Activated CD4-positive, alpha-beta T cell treated with anti-CD3 and anti-CD28 coated beads, Interleukin-2, amount 10 ng/mL, durations not matched to agents 7 days and 5 days (primary cell): ENCODE results near the gene TWF2. TPM values are rescaled to one million over a fixed set of nuclear protein-coding genes. Genes with fewer than 3 reads are reported as not detected.
A peak's percentile ranks its signal among the peaks of the same experiment; 100 is the strongest.

Experiments used
- CTCF ChIA-PET: fragments of 350-600 bp; sonication (Branson Sonifier 250); formaldehyde crosslinking; loops from one replicate; lab custom pipeline; 2021; ENCODE audit warnings: antibody characterized with exemption; lab: Charles Lee
- POLR2A ChIA-PET: fragments of 350-600 bp; sonication (Branson Sonifier 250); formaldehyde crosslinking; loops from one replicate; lab custom pipeline; 2021; ENCODE audit warnings: antibody characterized with exemption; lab: Charles Lee
- DNase-seq: peaks from one replicate; pipeline ENCODE4 v3.0.0-alpha.2; 2020
- H3K27ac Mint-ChIP-seq: one replicate; pipeline ENCODE4 v1.8.0; 2021; ENCODE audit warnings: mild to moderate bottlenecking, moderate library complexity, mixed read lengths
- H3K27me3 Mint-ChIP-seq: one replicate; pipeline ENCODE4 v1.8.0; 2021; ENCODE audit warnings: mixed read lengths
- H3K36me3 Mint-ChIP-seq: one replicate; pipeline ENCODE4 v1.8.0; 2021; ENCODE audit warnings: low read depth, mixed read lengths
- H3K4me1 Mint-ChIP-seq: one replicate; pipeline ENCODE4 v1.8.0; 2021; ENCODE audit warnings: mixed read lengths
- H3K4me3 Mint-ChIP-seq: one replicate; pipeline ENCODE4 v1.8.0; 2021; ENCODE audit warnings: mild to moderate bottlenecking, moderate library complexity, mixed read lengths
- H3K9me3 Mint-ChIP-seq: one replicate; pipeline ENCODE4 v1.8.0; 2021; ENCODE audit warnings: mixed read lengths
- total RNA-seq, 2 experiments: library from RNA; stranded (reverse); gene quantifications; one replicate each; pipeline ENCODE4 v1.2.3, GENCODE V29; 2021

Gene TWF2
- total RNA-seq, 2 experiments from 2014 or later, result 117 to 119 TPM

- ChIA-PET CTCF (interaction anchor here (0.6 to 2.1 kb wide), 8 partner anchors 13 to 36 kb away, joined by 3 to 7 read pairs (median 4); no protein-coding TSS in a partner anchor), POLR2A (interaction anchor here (1.2 kb wide), 1 partner anchor 32 kb away, joined by 4 read pairs; no protein-coding TSS in a partner anchor)
- Mint-ChIP-seq H3K4me3 (peak within 1 kb of the TSS; percentile 86), H3K9me3 (no peaks in the 10 kb centered on the region), H3K27me3 (no peaks in the 10 kb centered on the region), H3K36me3 (peaks cover 60% of the 10 kb centered on the region), H3K4me1 (peaks cover 84% of the 10 kb centered on the region), H3K27ac (peak within 1 kb of the TSS; percentile 93)
- DNase-seq, result peak; percentile 63
These were observed 6.6 kb upstream of the TWF2 start, which contains the start of gene PPM1M for GRCh38 chr3:52245322-52246263. TSS of gene PPM1M (plus strand) at chr3:52245759. CDS start at chr3:52245825, 66 bp downstream.

- H3K4me3 Mint-ChIP-seq, result peak overlapping the region; percentile 77
- peaks cover 51% of the 10 kb centered on the region for H3K36me3 Mint-ChIP-seq
- no peaks in the 10 kb centered on the region for H3K9me3 Mint-ChIP-seq
- H3K27ac Mint-ChIP-seq, result peak overlapping the region; percentile 91
- H3K27me3 Mint-ChIP-seq, result no peaks in the 10 kb centered on the region
- H3K4me1 Mint-ChIP-seq, result peaks cover 79% of the 10 kb centered on the region
- no peak for DNase-seq
- ChIA-PET POLR2A (interaction anchor here (1.2 to 1.4 kb wide), 2 partner anchors 10 to 33 kb away, joined by 4 read pairs; no protein-coding TSS in a partner anchor), CTCF (interaction anchor here (1.1 to 3.4 kb wide), 5 partner anchors 9 to 128 kb away, joined by 3 to 17 read pairs (median 3); no protein-coding TSS in a partner anchor)
These were observed 5.1 kb upstream of the TWF2 start for GRCh38 chr3:52243791-52244628.

GRCh38 chr3:52242039-52242438 is 3.1 kb upstream of the TWF2 start:
- no peak for DNase-seq
- POLR2A ChIA-PET, result no interaction called here
- Mint-ChIP-seq H3K27ac (peak overlapping the region; percentile 34), H3K27me3 (no peaks in the 10 kb centered on the region), H3K36me3 (peaks cover 38% of the 10 kb centered on the region), H3K4me1 (peaks cover 71% of the 10 kb centered on the region), H3K4me3 (no peak overlapping the region), H3K9me3 (no peaks in the 10 kb centered on the region)
- CTCF ChIA-PET, result interaction anchor here (0.5 to 9.6 kb wide), 5 partner anchors 10 to 55 kb away, joined by 3 to 84 read pairs (median 5); partner anchors contain the start of gene TLR9

GRCh38 chr3:52240886-52241370 is 2.0 kb upstream of the TWF2 start:
- Mint-ChIP-seq H3K36me3 (peaks cover 35% of the 10 kb centered on the region), H3K9me3 (no peaks in the 10 kb centered on the region), H3K27ac (peak overlapping the region; percentile 94), H3K4me1 (peaks cover 74% of the 10 kb centered on the region), H3K27me3 (no peaks in the 10 kb centered on the region), H3K4me3 (peak overlapping the region; percentile 86)
- no peak for DNase-seq
- CTCF ChIA-PET, result interaction anchor here (0.8 to 9.6 kb wide), 7 partner anchors 8 to 36 kb away, joined by 3 to 84 read pairs (median 4); partner anchors contain the start of gene TLR9
- POLR2A ChIA-PET, result interaction anchor here (1.0 to 1.8 kb wide), 3 partner anchors 11 to 37 kb away, joined by 4 to 10 read pairs (median 5); partner anchors contain the start of gene WDR82

GRCh38 chr3:52240059-52240885 is 1.3 kb upstream of the TWF2 start:
- Mint-ChIP-seq H3K27me3 (no peaks in the 10 kb centered on the region), H3K4me1 (peaks cover 79% of the 10 kb centered on the region), H3K27ac (peak overlapping the region; percentile 94), H3K36me3 (peaks cover 41% of the 10 kb centered on the region), H3K4me3 (peak overlapping the region; percentile 86), H3K9me3 (no peaks in the 10 kb centered on the region)
- peak; percentile 71 for DNase-seq
- CTCF ChIA-PET, result interaction anchor here (0.8 to 9.6 kb wide), 9 partner anchors 9 to 44 kb away, joined by 3 to 84 read pairs (median 4); partner anchors contain the start of gene TLR9
- POLR2A ChIA-PET, result interaction anchor here (1.0 to 1.8 kb wide), 3 partner anchors 12 to 38 kb away, joined by 4 to 10 read pairs (median 5); partner anchors contain the start of gene WDR82

DNA sequence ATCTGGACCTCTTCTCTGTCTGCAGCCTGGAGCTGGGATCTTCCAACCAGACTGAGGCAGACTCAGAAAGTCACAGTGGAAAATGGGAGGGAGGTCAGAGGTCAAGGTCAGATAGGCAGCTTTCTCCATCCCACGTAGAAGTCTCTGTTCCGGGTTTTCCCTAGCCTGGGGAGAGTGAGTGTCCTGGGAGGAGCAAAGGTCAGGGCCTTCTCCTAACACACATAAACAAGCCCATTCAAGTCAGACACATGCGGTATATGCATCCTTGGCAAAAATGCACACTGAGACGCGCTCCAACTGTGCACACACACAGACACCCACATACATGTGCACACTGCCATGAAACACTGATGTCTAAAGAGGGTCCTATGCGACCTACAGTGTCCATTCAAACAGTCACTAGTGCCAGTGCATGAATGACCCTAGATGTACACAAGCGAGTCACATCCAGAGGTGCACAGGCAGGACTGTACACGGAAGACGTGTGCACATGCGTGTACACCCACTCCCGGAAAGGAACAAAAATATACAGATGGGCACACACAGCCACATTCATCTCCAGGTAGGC is 681 bp downstream of the TWF2 start:
- peak overlapping the region; percentile 86 for H3K4me3 Mint-ChIP-seq
- CTCF ChIA-PET, result interaction anchor here (0.7 to 9.6 kb wide), 5 partner anchors 16 to 100 kb away, joined by 3 to 84 read pairs (median 27); partner anchors contain the start of genes TLR9 and WDR82
- POLR2A ChIA-PET, result interaction anchor here (0.8 to 1.1 kb wide), 2 partner anchors 40 to 43 kb away, joined by 3 read pairs; partner anchors contain the start of gene WDR82
- peaks cover 46% of the 10 kb centered on the region for H3K36me3 Mint-ChIP-seq
- no peak for DNase-seq
- peak overlapping the region; percentile 82 for H3K27ac Mint-ChIP-seq
- no peaks in the 10 kb centered on the region for H3K27me3 Mint-ChIP-seq
- no peaks in the 10 kb centered on the region for H3K9me3 Mint-ChIP-seq
- H3K4me1 Mint-ChIP-seq, result peaks cover 76% of the 10 kb centered on the region

- Mint-ChIP-seq H3K36me3 (peaks cover 47% of the 10 kb centered on the region), H3K4me3 (peak overlapping the region; percentile 86), H3K27me3 (no peaks in the 10 kb centered on the region), H3K9me3 (no peaks in the 10 kb centered on the region), H3K27ac (peak overlapping the region; percentile 82), H3K4me1 (peaks cover 78% of the 10 kb centered on the region)
- DNase-seq, result no peak
- CTCF ChIA-PET, result interaction anchor here (1.2 to 9.6 kb wide), 4 partner anchors 16 to 174 kb away, joined by 3 to 84 read pairs (median 34); partner anchors contain the start of genes TLR9 and WDR82
- POLR2A ChIA-PET, result no interaction called here
These were observed 1.2 kb downstream of the TWF2 start for GRCh38 chr3:52237657-52238172.

GRCh38 chr3:52237006-52237656 is 1.8 kb downstream of the TWF2 start:
- H3K9me3 Mint-ChIP-seq, result no peaks in the 10 kb centered on the region
- peaks cover 81% of the 10 kb centered on the region for H3K4me1 Mint-ChIP-seq
- DNase-seq, result no peak
- peaks cover 48% of the 10 kb centered on the region for H3K36me3 Mint-ChIP-seq
- H3K27ac Mint-ChIP-seq, result peak overlapping the region; percentile 46
- H3K27me3 Mint-ChIP-seq, result no peaks in the 10 kb centered on the region
- ChIA-PET POLR2A (no interaction called here), CTCF (interaction anchor here (1.2 to 9.6 kb wide), 4 partner anchors 15 to 175 kb away, joined by 3 to 84 read pairs (median 34); partner anchors contain the start of genes TLR9 and WDR82)
- H3K4me3 Mint-ChIP-seq, result peak overlapping the region; percentile 86

DNA sequence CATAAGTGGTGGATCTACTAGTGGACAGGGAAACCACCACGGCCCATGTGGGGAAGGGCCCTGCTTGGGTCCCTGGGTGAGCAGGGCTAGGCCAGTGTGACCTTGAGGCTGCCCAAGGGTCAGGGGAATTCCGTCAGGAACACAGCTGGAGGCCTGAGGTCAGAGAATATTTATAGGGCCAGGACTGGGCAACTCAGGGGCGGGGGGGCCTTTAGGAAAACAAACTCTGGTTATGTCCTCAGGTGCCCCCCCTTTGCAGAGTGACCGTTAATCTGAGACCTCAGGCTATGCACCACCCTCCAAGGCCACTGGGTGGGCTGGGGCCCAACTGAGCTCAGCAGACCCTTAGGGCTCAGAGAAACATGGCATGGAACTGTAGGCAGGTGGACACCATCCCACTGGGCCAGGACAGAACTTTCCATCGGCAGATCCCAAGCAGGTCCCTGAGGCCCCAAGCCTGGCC is 2.5 kb downstream of the TWF2 start:
- H3K27ac Mint-ChIP-seq, result peak overlapping the region; percentile 46
- POLR2A ChIA-PET, result no interaction called here
- H3K36me3 Mint-ChIP-seq, result peaks cover 47% of the 10 kb centered on the region
- peaks cover 80% of the 10 kb centered on the region for H3K4me1 Mint-ChIP-seq
- no peak for DNase-seq
- H3K27me3 Mint-ChIP-seq, result no peaks in the 10 kb centered on the region
- no peaks in the 10 kb centered on the region for H3K9me3 Mint-ChIP-seq
- H3K4me3 Mint-ChIP-seq, result peak overlapping the region; percentile 24
- CTCF ChIA-PET, result interaction anchor here (3.1 to 9.6 kb wide), 4 partner anchors 13 to 102 kb away, joined by 10 to 84 read pairs (median 34); partner anchors contain the start of genes TLR9 and WDR82
